Prostate gland (tissue), 2 donors: ENCODE data around the gene AQP3.

Source experiments
- CTCF ChIP-seq, 4 experiments: fragments of 200-600 bp in 2 of 4; fragments of 450-650 bp in 2 of 4; sonication (generic) in 2 of 4; IDR thresholded peaks; 1 replicate in 3 of 4; 2 replicates in 1 of 4; pipeline ENCODE4 v1.5.1; 2016 to 2019; ENCODE audit warnings: antibody characterized with exemption in 4 of 4, mild to moderate bottlenecking in 2 of 4, moderate library complexity in 2 of 4
- POLR2A ChIP-seq: fragments of 450-650 bp; IDR thresholded peaks from one replicate; pipeline ENCODE4 v1.6.1; 2016; ENCODE audit warnings: antibody characterized with exemption, mild to moderate bottlenecking
- POLR2AphosphoS5 ChIP-seq: sonication (generic); formaldehyde crosslinking; IDR thresholded peaks from one replicate; pipeline ENCODE4 v1.6.1; 2017; ENCODE audit warnings: antibody characterized with exemption

DNA sequence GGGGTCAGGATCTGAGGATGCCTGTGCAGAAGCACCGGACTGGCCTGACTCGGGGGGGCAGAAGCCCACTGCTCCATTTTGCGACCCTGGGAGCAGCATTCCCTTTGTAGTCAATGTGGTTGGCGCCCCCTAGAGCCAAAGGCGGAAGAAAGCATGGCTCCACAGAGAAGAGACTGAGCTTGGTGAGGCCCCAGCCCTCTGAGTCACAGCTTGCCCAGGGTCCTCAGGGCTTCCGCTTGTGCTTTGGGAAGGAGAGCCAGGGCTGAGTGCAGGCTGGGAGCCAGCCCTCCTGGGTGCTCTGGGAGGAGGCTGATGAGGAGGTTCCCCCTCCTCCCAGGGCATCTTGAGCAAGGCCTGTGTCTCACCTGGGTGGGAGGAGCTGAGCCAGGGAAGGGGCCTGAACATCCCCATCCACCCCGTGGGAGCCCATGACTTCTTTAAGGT, 5.5 kb upstream of the AQP3 start:
- TF ChIP-seq CTCF (IDR thresholded peaks at IDR 0.05), result peak in 2 of 4 experiments; percentile 61 to 86
- TF ChIP-seq POLR2A, result peak; percentile 26
- TF ChIP-seq POLR2AphosphoS5, result peak; percentile 25
